Esophagus squamous epithelium (tissue), 5 donors: ENCODE measurements around the gene RUFY4. TPM values are rescaled to one million over a fixed set of nuclear protein-coding genes. Genes with fewer than 3 reads are reported as not detected.
"Not testable (repeated sequence)": the region's sequence is repeated elsewhere in the genome, so short reads cannot be mapped to it uniquely, and the experiment has no call there.

ENCODE experiments used
- DNase-seq: peaks from one replicate; lab custom pipeline; 2025; lab: John Stamatoyannopoulos, UW
- H3K27ac ChIP-seq, 4 donors: fragments of 200-600 bp; sonication (generic); one replicate each; pipeline ENCODE4 v1.5.1; 2016 to 2019; ENCODE audit warnings: mild to moderate bottlenecking in 1 of 4
- H3K27me3 ChIP-seq, 4 donors: fragments of 200-600 bp; sonication (generic); 1 replicate in 3 of 4; 2 replicates in 1 of 4; pipeline versions ENCODE4 v1.5.1 to v1.6.0; 2017 to 2021; ENCODE audit warnings: antibody characterized with exemption in 1 of 4
- H3K36me3 ChIP-seq, 3 donors: fragments of 200-600 bp; sonication (generic); one replicate each; pipeline ENCODE4 v1.5.1; 2016 to 2019
- H3K4me1 ChIP-seq, 3 donors: fragments of 200-600 bp; sonication (generic); one replicate each; pipeline ENCODE4 v1.5.1; 2017 to 2019
- H3K4me3 ChIP-seq, 4 donors: fragments of 200-600 bp; sonication (generic); 1 replicate in 3 of 4; 2 replicates in 1 of 4; pipeline ENCODE4 v1.5.1; 2016 to 2019; ENCODE audit warnings: mild to moderate bottlenecking in 2 of 4, moderate library complexity in 1 of 4
- H3K9me3 ChIP-seq, 3 donors: fragments of 200-600 bp; sonication (generic); one replicate each; pipeline ENCODE4 v1.5.1; 2016 to 2019
- POLR2A ChIP-seq, 4 donors: fragments of 450-650 bp; IDR thresholded peaks; one replicate each; pipeline ENCODE4 v1.6.1; 2017; ENCODE audit warnings: antibody characterized with exemption in 4 of 4, mild to moderate bottlenecking in 4 of 4, moderate library complexity in 3 of 4
- WGBS, 2 donors: methylation state at CpG; one replicate each; pipeline ENCODE4 v1.1.5; 2018; 5-methylcytosine and 5-hydroxymethylcytosine counted together
- intact Hi-C: fragments of 100-400 bp; cut with DNase I; formaldehyde crosslinking; loops from one replicate; pipeline ENCODE4 v1.15.0; 2022
- total RNA-seq, 4 donors: library from RNA; depleted of rRNA; stranded (reverse); fragments of >200 nt; gene quantifications; one replicate each; pipeline ENCODE4 v1.1.0, GENCODE V29; 2016
- TF ChIP-seq, protein P1 (sequence below), 6 experiments: fragments of 450-650 bp in 4 of 6; fragments of 200-600 bp in 2 of 6; sonication (generic) in 2 of 6; IDR thresholded peaks; one replicate each; pipeline ENCODE4 v1.5.1; 2016 to 2019; ENCODE audit warnings: antibody characterized with exemption in 6 of 6, mild to moderate bottlenecking in 4 of 6, moderate library complexity in 4 of 6
- donor health status: DM: yes; HTN: yes; CAD: no.

RUFY4 gene
- total RNA-seq, 4 donors from 2014 or later: not detected

DNA sequence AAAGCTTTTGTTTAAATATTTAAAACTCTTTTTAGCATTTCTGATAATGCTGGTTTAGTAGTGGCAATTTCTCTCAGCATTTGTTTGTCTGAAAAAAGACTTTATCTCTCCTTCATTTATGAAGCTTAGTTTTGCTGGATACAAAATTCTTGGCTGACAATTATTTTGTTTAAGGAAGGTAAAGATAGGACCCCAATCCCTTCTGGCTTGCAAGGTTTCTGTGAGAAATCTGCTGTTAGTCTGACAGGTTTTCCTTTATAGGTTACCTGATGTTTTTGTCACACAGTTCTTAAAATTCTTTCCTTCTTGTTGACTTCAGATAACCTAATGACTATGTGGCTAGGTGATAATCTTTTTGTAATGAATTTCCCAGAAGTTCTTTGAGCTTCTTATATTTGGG lies 53.2 kb downstream of the RUFY4 start:
- H3K27me3 ChIP-seq, H3K4me3 ChIP-seq, H3K36me3 ChIP-seq, DNase-seq, H3K27ac ChIP-seq, intact Hi-C loops: not testable (repeated sequence)
- Histone ChIP-seq H3K4me1 (peaks cover 7 to 26% (median 15%) of the 10 kb centered on the region in 3 donors), H3K9me3 (peaks cover 0 to 16% (median 0%) of the 10 kb centered on the region in 3 donors)

DNA sequence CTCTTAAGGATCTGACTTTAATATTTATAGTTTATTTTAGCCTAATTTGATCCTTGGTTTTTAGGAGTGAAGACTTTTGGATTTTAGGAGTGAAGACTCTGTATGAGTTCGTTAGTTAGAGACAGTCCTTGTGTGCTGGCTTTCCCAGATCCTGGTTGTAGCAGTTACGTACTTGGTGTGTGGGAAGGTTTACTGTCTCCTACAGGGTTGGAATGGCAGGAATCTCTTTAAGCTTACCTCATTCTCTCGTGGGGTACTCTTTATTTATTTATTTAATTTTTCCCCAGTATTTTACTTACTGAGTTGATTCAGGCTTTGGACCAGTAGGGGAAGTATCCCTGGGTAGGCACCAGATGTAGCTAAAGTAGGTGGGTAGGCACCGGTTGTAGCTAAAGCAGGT lies 54.9 kb downstream of the RUFY4 start:
- no peak for DNase-seq
- Histone ChIP-seq H3K9me3 (peaks cover 0 to 16% (median 0%) of the 10 kb centered on the region in 3 donors), H3K27me3 (peaks cover 0 to 6% (median 0%) of the 10 kb centered on the region in 4 donors), H3K27ac (no peak overlapping the region), H3K4me1 (peaks cover 7 to 43% (median 19%) of the 10 kb centered on the region in 3 donors), H3K36me3 (no peaks in the 10 kb centered on the region), H3K4me3 (no peak overlapping the region)
- 84 to 90% methylated on average over 4 of the region's 4 CpGs for WGBS, 2 donors
- intact Hi-C loops: no loop called here
- TF ChIP-seq POLR2A (IDR thresholded peaks at IDR 0.05): no peak
- TF ChIP-seq, protein P1, sequence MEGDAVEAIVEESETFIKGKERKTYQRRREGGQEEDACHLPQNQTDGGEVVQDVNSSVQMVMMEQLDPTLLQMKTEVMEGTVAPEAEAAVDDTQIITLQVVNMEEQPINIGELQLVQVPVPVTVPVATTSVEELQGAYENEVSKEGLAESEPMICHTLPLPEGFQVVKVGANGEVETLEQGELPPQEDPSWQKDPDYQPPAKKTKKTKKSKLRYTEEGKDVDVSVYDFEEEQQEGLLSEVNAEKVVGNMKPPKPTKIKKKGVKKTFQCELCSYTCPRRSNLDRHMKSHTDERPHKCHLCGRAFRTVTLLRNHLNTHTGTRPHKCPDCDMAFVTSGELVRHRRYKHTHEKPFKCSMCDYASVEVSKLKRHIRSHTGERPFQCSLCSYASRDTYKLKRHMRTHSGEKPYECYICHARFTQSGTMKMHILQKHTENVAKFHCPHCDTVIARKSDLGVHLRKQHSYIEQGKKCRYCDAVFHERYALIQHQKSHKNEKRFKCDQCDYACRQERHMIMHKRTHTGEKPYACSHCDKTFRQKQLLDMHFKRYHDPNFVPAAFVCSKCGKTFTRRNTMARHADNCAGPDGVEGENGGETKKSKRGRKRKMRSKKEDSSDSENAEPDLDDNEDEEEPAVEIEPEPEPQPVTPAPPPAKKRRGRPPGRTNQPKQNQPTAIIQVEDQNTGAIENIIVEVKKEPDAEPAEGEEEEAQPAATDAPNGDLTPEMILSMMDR (IDR thresholded peaks at IDR 0.05): no peak

DNA sequence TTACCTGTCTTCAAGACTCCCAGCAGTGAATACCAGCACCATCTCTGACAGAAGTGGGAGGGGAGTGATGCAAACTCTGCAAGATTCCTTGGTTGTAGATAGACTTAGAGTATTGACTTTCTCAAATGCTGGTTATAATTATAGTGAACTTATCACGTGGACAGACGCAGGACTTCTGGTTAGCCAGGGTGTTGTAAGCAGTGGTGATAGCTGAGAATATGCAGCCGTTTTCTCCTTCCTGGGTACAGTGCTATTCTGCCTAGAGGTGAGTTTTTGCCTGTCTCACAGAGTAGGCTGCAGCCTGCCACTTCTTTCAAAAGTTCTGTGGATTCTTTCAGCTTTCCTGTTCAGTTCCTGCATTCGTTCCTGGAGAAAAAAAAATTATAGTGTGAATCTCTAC lies 56.0 kb downstream of the RUFY4 start:
- Histone ChIP-seq H3K9me3 (peaks cover 0 to 16% (median 0%) of the 10 kb centered on the region in 3 donors), H3K27ac (peak overlapping the region in 3 of 4 donors; percentile 81 to 89 (median 88)), H3K27me3 (peaks cover 0 to 6% (median 0%) of the 10 kb centered on the region in 4 donors), H3K4me1 (peaks cover 7 to 55% (median 25%) of the 10 kb centered on the region in 3 donors), H3K36me3 (no peaks in the 10 kb centered on the region), H3K4me3 (no peak overlapping the region)
- TF ChIP-seq, protein P1 (IDR thresholded peaks at IDR 0.05): no peak
- TF ChIP-seq POLR2A (IDR thresholded peaks at IDR 0.05): no peak
- 44 to 58% methylated on average over 4 of the region's 4 CpGs for WGBS, 2 donors
- intact Hi-C loops: no loop called here
- DNase-seq: no peak

GRCh38 chr2:218125626-218126080 lies 56.6 kb downstream of the RUFY4 start, which contains the start of gene CXCR2:
CXCR2 (plus strand) TSS chr2:218126028; CDS start chr2:218134802, 8,774 bp downstream.
- H3K4me1 ChIP-seq: peaks cover 7 to 60% (median 29%) of the 10 kb centered on the region in 3 donors
- H3K9me3 ChIP-seq: peaks cover 0 to 16% (median 0%) of the 10 kb centered on the region in 3 donors
- H3K27me3 ChIP-seq: peaks cover 0 to 6% (median 0%) of the 10 kb centered on the region in 4 donors
- H3K27ac ChIP-seq: peak within 1 kb of the TSS in 3 of 4 donors; percentile 81 to 89 (median 88)
- no peak for TF ChIP-seq POLR2A (IDR thresholded peaks at IDR 0.05)
- TF ChIP-seq, protein P1 (IDR thresholded peaks at IDR 0.05): no peak
- 7 to 43% methylated on average over 8 of the region's 8 CpGs for WGBS, 2 donors
- no peak within 1 kb of the TSS for H3K4me3 ChIP-seq
- DNase-seq: no peak
- intact Hi-C loops: no loop called here
- no peaks in the 10 kb centered on the region for H3K36me3 ChIP-seq

GRCh38 chr2:218127929-218128455 lies 58.9 kb downstream of the RUFY4 start:
- no peak for DNase-seq
- 72 to 74% methylated on average over 3 of the region's 3 CpGs for WGBS, 2 donors
- no peak overlapping the region for H3K4me3 ChIP-seq
- H3K27me3 ChIP-seq: peaks cover 0 to 6% (median 0%) of the 10 kb centered on the region in 4 donors
- no peaks in the 10 kb centered on the region for H3K36me3 ChIP-seq
- peak overlapping the region; percentile 18 to 89 (median 84) for H3K27ac ChIP-seq
- TF ChIP-seq, protein P1 (IDR thresholded peaks at IDR 0.05): no peak
- no peak for TF ChIP-seq POLR2A (IDR thresholded peaks at IDR 0.05)
- H3K9me3 ChIP-seq: no peaks in the 10 kb centered on the region
- H3K4me1 ChIP-seq: peaks cover 7 to 74% (median 29%) of the 10 kb centered on the region in 3 donors
- intact Hi-C loops: no loop called here
